Stomach (tissue), 4 donors: Measurements from ENCODE around the gene NCAPH2.

ENCODE experiments used
- CTCF ChIP-seq, 7 experiments: fragments of 450-650 bp in 4 of 7; fragments of 200-600 bp in 3 of 7; sonication (generic) in 3 of 7; IDR thresholded peaks; one replicate each; pipeline ENCODE4 v1.5.1; 2016 to 2019; ENCODE audit warnings: antibody characterized with exemption in 7 of 7, control low read depth in 2 of 7, mild to moderate bottlenecking in 1 of 7
- EP300 ChIP-seq: sonication (generic); formaldehyde crosslinking; IDR thresholded peaks from one replicate; pipeline ENCODE4 v1.6.1; 2017; ENCODE audit warnings: antibody characterized with exemption
- POLR2A ChIP-seq, 4 donors: fragments of 450-650 bp; IDR thresholded peaks; one replicate each; pipeline ENCODE4 v1.6.1; 2016; ENCODE audit warnings: antibody characterized with exemption in 4 of 4, control low read depth in 2 of 4, mild to moderate bottlenecking in 1 of 4, moderate library complexity in 1 of 4

GRCh38 chr22:50486561-50487289 lies 21.3 kb upstream of the NCAPH2 start, which contains the start of gene MIOX:
- no peak for TF ChIP-seq POLR2A (IDR thresholded peaks at IDR 0.05)
- TF ChIP-seq CTCF (IDR thresholded peaks at IDR 0.05), result no peak
- no peak for TF ChIP-seq EP300
